ENCODE results near the gene HBP1.

DNA sequence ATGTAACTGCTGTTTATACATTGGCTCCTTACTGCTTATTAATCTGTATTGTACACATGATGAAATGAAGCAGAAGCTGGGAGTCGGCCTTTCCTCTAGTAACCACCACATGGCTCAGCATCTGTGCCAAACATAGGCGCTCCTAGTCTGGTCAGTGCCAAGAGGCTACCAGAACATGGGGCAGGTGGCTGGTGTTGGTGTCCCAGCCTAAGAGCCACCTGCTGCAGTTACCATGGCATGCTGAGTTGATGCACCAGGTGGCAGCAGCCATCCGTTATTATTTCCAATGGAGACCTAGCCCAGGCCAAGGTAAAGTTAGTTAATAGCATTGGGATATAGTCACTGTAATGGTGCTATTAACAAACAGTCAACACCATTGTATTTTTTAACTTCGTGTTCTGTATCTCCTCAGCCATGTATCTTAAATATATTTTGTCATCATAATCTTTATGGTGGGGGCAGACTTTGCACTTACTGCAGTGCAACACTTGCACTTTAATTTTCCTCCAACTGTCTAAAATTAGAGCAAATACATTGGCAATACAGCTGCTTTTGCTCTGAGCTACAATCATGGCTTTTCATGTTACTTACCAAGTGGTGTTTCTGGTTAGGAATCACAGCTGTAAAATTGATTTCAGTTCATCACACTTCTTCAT lies 33.1 kb downstream of the HBP1 start:
- TF ChIP-seq YY1 (IDR thresholded peaks at IDR 0.05; ENCODE audit: low read depth, low read length), result no peak
- TF ChIP-seq CHD2 (IDR thresholded peaks at IDR 0.05; ENCODE audit: low read length), result no peak
- TF ChIP-seq, protein P1, sequence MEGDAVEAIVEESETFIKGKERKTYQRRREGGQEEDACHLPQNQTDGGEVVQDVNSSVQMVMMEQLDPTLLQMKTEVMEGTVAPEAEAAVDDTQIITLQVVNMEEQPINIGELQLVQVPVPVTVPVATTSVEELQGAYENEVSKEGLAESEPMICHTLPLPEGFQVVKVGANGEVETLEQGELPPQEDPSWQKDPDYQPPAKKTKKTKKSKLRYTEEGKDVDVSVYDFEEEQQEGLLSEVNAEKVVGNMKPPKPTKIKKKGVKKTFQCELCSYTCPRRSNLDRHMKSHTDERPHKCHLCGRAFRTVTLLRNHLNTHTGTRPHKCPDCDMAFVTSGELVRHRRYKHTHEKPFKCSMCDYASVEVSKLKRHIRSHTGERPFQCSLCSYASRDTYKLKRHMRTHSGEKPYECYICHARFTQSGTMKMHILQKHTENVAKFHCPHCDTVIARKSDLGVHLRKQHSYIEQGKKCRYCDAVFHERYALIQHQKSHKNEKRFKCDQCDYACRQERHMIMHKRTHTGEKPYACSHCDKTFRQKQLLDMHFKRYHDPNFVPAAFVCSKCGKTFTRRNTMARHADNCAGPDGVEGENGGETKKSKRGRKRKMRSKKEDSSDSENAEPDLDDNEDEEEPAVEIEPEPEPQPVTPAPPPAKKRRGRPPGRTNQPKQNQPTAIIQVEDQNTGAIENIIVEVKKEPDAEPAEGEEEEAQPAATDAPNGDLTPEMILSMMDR (IDR thresholded peaks at IDR 0.05; ENCODE audit: control extremely low read depth in 1 of 3, insufficient read depth in 1 of 3, low read depth in 1 of 3, low read length in 3 of 3), result peak; percentile 67 to 76 (median 75)
- TF ChIP-seq EGR1 (IDR thresholded peaks at IDR 0.05; ENCODE audit: borderline replicate concordance, low read depth, low read length), result no peak
- TF ChIP-seq, protein P2, sequence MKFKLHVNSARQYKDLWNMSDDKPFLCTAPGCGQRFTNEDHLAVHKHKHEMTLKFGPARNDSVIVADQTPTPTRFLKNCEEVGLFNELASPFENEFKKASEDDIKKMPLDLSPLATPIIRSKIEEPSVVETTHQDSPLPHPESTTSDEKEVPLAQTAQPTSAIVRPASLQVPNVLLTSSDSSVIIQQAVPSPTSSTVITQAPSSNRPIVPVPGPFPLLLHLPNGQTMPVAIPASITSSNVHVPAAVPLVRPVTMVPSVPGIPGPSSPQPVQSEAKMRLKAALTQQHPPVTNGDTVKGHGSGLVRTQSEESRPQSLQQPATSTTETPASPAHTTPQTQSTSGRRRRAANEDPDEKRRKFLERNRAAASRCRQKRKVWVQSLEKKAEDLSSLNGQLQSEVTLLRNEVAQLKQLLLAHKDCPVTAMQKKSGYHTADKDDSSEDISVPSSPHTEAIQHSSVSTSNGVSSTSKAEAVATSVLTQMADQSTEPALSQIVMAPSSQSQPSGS (IDR thresholded peaks at IDR 0.05; ENCODE audit: low read length), result no peak

All from H1 (cell line).